HL-60 (cell line): ENCODE measurements around the gene ZNF224.

Source experiments
- DNase-seq, 2 experiments: peaks; one replicate each; pipeline ENCODE4 v3.0.0-alpha.2; 2010 to 2020; ENCODE audit warnings: low read depth in 1 of 2, low spot score in 1 of 2
- H3K27ac ChIP-seq: fragments of 250-450 bp; sonication (Bioruptor Pico); replicated peaks from 2 replicates; pipeline ENCODE4 v1.5.1; 2020; ENCODE audit warnings: mild to moderate bottlenecking, moderate library complexity
- H3K27me3 ChIP-seq: fragments of 250-450 bp; sonication (Bioruptor Pico); 2 replicates; pipeline ENCODE4 v1.5.1; 2021; ENCODE audit warnings: mild to moderate bottlenecking, moderate library complexity; ENCODE audit not compliant: insufficient read depth, poor library complexity, severe bottlenecking
- H3K4me3 ChIP-seq: replicated peaks from 2 replicates; pipeline ENCODE4 v1.5.1; 2011; ENCODE audit warnings: mild to moderate bottlenecking, control low read depth, low read length; ENCODE audit not compliant: insufficient read depth
- CTCF ChIP-seq: IDR thresholded peaks from one replicate; pipeline ENCODE4 v1.5.1; 2011; ENCODE audit warnings: low read length, control low read depth, inconsistent platforms; ENCODE audit not compliant: insufficient read depth
- GABPA ChIP-seq: IDR thresholded peaks from 2 replicates; pipeline ENCODE4 v1.6.1; 2012; ENCODE audit warnings: low read depth
- POLR2AphosphoS5 ChIP-seq: IDR thresholded peaks from 2 replicates; pipeline ENCODE4 v1.6.1; 2012; ENCODE audit warnings: low read depth
- REST ChIP-seq: IDR thresholded peaks from 2 replicates; pipeline ENCODE4 v1.6.1; 2012; ENCODE audit warnings: low read depth; ENCODE audit not compliant: insufficient replicate concordance
- SPI1 ChIP-seq: IDR thresholded peaks from 2 replicates; pipeline ENCODE4 v1.6.1; 2012; ENCODE audit warnings: low read depth, mild to moderate bottlenecking, borderline replicate concordance

ZNF224 gene

GRCh38 chr19:44131955-44132354 lies 37.8 kb downstream of the ZNF224 start:
- no peak overlapping the region for H3K27ac ChIP-seq
- DNase-seq = no peak
- H3K4me3 ChIP-seq = no peak overlapping the region
- no peaks in the 10 kb centered on the region for H3K27me3 ChIP-seq
- TF ChIP-seq POLR2AphosphoS5 (no peak), GABPA (no peak), SPI1 (no peak), REST (no peak), CTCF (no peak)

GRCh38 chr19:44141191-44142058 lies 47.3 kb downstream of the ZNF224 start, which contains the start of gene ZNF234:
ZNF234 (plus strand) TSS chr19:44141554; CDS start chr19:44144633, 3,079 bp downstream.
- peak within 1 kb of the TSS; percentile 82 for H3K27ac ChIP-seq
- DNase-seq = peak; percentile 50 to 80
- TF ChIP-seq REST (no peak), POLR2AphosphoS5 (peak; percentile 63), CTCF (no peak), SPI1 (peak; percentile 86), GABPA (peak; percentile 66)
- no peaks in the 10 kb centered on the region for H3K27me3 ChIP-seq
- H3K4me3 ChIP-seq = peak within 1 kb of the TSS; percentile 92

- H3K27me3 ChIP-seq = no peaks in the 10 kb centered on the region
- TF ChIP-seq REST = no peak
- TF ChIP-seq SPI1 = no peak
- no peak for TF ChIP-seq GABPA
- TF ChIP-seq POLR2AphosphoS5 = no peak
- TF ChIP-seq CTCF = no peak
- peak; percentile 23 to 35 for DNase-seq
- H3K4me3 ChIP-seq = peak overlapping the region; percentile 92
- peak overlapping the region; percentile 82 for H3K27ac ChIP-seq
Measured at GRCh38 chr19:44142059-44142433, 47.9 kb downstream of the ZNF224 start.
